NOMO-1 (cell line): ENCODE results near the gene FAM107B.

ENCODE experiments used
- DNase-seq, 2 experiments: peaks; one replicate each; lab custom pipeline; 2025; ENCODE audit not compliant: unreplicated experiment in 2 of 2; lab: John Stamatoyannopoulos, UW

Gene FAM107B

DNA sequence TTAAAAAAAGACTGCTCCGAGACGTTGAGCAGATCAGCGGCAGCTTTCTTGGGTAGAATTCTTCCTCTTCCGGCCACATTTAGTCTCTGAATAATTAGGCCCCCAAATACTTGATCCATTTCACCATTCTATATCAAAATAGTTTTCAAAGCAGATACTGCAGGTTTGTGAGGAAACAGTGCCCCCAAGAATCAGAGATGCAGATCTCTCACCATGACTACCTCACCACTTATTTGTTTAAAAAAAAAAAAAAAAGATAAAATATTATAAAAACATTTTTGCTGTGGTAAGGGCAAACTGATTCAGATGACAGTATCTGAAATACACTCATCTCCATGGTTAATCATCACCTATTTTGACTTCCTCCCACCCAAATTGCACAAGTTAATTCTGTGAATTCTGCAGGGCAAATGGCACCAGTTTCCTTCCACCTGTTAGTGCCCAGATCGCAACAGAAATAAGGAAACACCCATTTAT lies 210.4 kb downstream of the FAM107B start:
- DNase-seq, result peak; percentile 50 to 69

- DNase-seq, result no peak
Observed at GRCh38 chr10:14563359-14563940, 211.2 kb downstream of the FAM107B start.

GRCh38 chr10:14563076-14563336 lies 211.7 kb downstream of the FAM107B start:
- no peak for DNase-seq

DNA sequence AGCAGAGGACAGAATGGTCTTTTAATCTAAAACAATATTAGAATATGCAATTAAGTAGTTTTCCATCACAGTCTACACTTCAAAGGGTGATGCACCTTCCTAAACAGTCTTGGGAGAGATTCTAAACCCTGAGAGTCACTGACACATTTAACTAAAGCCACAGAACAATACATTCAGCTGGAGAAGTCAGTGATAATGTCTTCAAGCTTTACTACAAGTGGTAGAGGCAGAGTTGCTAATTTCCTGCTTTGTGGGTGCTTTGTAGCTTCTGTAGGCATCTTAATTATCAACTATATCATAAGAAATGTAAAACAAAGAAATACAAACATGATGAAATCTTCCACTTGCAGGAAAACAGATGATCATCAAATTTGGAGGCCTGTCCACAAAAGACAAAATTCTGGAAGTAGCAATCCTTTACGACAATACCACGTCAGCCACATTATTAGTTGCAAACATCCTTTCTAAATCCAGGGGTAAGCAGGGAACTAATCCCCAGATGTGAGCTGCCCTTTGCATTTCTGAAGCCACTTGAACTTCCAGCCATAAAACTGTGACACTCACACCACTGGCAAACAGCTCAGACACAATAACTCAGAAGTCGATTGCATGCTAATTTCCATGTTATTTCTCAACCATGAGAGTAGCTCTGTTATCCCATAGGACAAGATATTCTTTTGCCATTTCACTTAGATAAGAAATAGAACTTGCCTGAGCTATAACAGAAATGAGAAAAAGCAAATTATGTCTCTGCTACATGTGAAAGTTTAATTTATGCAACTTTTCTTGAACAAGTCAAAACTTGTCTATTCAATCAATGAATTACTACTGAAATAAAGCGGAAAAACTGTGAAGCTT lies 212.2 kb downstream of the FAM107B start:
- DNase-seq, result no peak

DNA sequence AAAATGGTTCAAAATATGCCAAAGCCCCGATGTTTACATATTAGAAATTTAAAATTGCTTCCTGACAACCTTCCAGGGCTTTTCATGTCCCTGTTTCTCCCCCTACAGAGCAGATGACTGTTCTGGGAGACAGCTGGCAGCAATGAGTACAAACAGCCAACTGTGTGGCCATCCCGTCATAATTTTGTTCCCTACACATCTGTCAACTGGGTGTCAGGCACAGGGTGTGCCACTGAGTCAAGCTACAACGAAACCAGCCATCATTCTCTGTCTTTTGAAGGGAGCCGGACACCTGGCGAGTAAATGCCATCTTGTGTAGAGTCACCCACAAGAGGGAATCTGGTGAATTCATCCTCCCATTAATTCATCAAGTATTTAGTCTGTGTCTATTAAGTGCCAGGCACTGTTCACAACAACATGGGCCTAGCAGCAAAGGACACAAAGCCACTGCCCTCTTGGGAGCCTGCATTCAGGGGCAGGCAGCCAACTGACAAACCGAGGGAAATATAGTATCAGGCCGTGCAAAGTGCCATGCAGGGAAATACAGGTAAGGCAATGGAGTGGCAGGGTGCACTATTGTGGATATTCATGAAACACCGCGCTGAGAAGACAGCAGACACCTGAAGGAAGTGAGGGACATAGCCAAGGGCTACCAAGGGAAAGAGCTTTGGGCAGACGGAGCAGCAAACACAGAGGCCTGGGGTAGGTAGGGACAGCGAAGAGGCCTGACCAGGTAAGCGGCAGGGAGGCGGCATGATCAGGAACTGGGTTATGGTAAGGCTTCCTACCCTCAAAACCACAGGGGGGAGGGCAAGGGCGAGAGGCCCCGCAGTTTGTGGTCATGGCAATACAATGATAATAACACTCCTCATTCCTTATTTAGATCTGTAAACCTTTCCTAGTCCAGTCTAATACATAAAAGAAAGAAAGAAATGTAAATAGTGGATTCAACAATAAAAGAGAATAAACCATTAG lies 213.6 kb downstream of the FAM107B start:
- peak in 1 of 2 experiments; percentile 45 for DNase-seq

DNA sequence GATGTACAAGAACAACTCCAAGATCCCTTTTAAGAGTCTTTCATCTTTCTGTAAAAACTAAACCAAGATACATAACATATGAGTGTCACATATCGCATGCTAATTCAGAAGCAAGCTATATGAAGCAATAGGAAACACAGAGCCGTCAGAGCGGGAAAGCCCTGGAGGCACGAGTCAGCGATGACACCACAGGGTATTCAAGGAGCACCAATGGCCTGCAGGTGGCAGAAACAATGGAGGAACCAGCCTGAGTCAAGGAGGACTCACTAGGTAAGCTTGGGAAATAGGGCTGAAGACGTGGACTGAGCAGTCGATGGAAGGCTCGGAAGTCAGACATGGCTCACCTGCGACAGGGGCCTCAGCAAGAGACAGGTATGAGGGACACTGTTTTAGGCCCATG lies 214.4 kb downstream of the FAM107B start:
- peak; percentile 59 to 85 for DNase-seq

DNA sequence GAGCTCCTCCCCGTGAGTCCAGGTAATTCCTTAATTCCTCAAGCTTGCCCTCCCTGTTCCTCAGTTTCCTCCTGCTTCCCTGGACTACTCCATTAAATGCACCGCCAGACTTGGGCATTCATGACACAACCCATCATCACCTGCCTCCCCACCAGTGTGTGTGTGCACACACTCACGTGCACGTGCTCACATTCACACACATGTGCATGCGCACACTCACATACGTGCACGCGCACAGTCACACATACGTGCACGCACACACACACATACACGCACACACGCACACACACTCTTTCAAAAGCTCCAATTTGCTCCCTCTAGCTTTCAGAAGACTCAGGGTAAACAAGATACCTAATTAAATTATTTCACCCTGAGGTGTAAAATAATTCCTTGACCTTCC lies 216.7 kb downstream of the FAM107B start:
- DNase-seq, result no peak

- DNase-seq, result no peak
Observed at GRCh38 chr10:14557567-14557966, 217.1 kb downstream of the FAM107B start.

DNA sequence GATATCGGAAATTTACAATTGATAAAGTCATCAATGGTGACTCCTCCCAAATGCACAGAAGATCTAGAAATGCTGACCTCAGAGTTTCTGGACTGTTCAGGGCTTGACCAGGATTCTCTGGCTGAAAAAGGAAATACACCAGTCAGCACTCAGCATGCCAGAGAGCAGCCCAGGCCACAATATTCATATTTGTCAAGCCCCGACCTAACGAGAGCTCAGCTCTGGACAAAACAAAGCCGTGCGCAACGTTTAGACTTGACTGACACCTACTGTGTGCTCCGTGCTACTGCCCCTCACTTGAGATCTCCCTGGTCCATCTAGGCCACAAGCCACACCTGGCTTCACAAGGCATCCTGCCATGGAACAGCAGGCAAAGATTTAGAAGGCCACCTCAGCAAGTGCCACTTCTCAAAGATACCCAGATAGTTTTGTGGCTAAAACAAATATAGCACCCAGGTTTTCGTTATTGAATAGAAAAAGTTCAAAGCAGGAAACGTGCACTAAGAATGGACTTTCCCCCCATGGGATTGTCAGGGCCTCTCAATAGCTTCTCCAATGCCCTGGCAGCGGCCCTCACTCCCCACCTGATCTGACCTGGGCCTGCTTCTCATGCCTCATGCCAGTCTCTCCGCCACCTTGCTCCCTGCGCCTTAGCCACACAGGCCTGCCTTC lies 218.3 kb downstream of the FAM107B start:
- no peak for DNase-seq

DNA sequence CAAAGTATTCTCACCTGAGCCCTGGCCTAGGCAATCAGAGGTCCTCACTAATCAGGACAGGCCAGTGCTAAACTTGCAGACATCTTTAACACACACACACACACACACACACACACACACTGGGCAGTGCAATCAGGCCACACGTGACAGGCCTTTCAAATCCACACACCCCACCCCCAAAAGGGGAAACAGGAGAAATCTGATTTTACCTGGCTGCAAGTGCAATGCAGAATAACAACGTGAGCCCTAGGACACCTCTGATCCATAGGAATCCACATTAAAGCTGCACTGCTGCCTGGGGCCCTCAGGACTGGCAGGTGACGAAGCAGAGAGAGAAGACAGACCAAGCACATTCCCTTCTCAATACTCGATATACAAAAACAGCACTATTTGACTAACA lies 218.9 kb downstream of the FAM107B start:
- DNase-seq, result peak in 1 of 2 experiments; percentile 34

DNA sequence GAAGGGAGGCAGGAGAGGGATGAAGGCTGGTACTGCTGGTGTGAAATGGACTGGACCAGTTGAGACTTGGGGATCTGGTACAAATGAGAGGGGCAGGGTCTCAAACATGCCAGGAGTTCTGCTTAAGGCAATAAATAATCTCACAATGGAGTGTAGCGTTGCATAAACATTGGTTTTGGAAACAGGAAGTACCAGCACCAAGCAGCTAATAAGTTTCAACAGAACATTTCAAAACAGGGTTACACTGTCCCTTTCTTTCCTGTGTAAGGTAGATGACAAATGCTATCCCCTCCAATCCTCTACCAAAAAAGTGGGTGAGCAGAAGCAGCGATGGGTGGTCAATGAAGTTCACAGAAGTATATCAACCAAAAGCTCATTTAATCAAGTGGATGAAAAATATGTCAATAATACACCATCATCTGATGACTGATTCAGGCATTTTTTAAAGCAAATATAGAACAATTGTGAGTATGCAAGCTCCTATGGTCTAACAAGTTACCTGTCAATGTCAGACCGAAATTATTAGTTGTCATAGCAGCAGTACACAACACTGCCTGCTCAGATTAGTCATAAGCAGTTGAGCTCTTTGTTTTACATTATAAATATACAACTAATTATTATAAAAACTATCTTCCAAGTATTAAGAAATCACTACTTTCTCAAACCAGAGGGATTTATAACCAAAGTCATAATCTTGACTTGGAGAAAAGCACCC lies 220.0 kb downstream of the FAM107B start:
- DNase-seq, result peak; percentile 28 to 93

GRCh38 chr10:14554091-14554490 lies 220.6 kb downstream of the FAM107B start:
- no peak for DNase-seq

DNA sequence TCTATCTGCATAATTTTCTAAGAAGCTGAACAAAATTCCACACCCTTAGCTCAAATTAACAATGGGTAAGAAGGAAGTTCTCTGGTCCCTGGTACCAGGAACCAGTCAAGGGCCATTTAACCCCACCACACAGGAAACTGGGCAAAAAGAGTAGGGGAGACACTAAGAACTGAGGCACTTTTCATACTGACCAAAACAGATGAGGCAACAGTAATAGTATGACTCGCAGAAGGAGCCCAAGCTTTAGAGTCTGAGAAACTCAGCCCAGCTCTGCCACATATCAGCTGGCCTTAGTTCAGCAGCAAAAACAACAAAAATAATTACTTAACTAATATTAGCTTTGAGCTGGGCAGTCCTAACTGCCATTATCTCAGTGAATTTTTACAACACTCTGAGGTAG lies 221.2 kb downstream of the FAM107B start:
- DNase-seq, result peak; percentile 48 to 63

DNA sequence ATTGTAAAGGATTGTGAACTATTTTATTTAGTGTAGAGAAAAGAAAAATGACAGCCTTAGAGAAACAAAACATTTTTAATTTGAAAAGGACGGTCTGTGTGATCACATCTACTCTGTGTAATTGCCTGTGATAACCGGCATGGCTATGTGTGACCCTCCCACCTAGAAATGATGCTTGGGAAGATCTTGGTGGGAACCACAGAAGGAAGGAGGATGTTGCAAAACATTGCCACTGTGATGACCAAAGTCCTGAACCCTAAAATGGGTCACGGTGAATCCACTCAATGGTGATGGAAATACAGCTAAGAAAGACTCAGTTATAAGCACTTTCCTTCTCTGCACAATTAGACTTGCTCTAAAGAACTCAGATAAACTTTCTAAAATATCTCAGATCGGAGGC lies 222.7 kb downstream of the FAM107B start:
- DNase-seq, result no peak

- no peak for DNase-seq
Observed at GRCh38 chr10:14550471-14550981, 224.2 kb downstream of the FAM107B start.

DNA sequence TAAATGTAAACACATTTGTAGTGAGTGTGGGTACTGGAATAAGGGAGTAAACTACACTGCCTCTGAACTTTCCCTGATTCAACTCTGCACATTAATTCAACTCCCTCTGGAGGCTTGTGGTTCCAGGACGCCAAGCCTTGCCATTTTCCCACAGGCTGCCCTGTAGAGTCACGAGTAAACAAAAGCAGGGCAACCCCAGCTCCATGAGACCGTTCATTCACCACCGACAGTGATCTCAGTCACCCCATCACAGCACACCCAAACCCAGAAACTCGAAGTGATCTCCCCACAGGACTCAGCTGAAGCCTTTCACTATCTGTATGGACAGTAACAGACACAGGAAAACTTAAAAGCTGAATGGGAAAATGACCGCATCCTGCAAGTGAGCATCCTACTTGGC lies 225.2 kb downstream of the FAM107B start:
- no peak for DNase-seq

DNA sequence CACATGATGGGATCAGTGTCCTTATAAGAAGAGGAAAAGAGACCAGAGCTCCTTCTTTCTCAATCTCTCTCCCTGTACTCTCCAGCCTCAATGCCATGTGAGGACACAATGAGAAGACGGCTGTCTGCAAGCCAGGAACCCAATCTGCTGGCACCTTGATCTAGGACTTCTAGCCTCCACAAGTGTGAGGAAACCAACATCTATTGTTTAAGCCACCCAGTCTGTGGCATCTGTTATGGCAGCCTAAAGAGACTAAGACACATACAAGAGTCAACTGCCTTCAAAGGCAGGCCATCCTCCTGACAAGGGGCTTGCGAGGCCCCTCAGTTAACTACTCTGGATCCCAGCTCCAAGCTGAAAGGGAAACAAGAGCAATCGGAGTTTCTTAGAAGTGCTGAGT lies 225.7 kb downstream of the FAM107B start:
- DNase-seq, result no peak

- no peak for DNase-seq
Observed at GRCh38 chr10:14548474-14548873, 226.2 kb downstream of the FAM107B start.

GRCh38 chr10:14547816-14548215 lies 226.9 kb downstream of the FAM107B start:
- DNase-seq, result no peak

DNA sequence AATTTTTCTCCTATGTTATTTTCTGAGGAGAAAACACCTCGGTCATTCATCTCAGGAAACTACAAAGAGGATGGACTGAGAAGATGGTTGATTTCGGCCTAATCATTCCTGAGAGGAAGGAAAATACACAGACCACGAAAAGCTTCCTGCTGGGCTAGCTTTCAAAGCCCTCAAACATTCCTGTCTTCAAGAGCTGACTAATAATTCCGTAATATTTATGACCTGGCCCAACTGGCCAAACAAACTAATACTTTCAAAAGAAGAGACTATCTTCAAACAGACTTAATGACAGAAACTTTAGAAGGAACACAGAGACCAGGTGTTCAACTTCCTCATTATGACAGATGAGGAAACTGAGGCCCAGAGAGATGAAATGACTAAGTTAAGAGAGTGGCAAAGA lies 228.9 kb downstream of the FAM107B start:
- no peak for DNase-seq
